ENCODE results near the gene VSTM2B.

DNA sequence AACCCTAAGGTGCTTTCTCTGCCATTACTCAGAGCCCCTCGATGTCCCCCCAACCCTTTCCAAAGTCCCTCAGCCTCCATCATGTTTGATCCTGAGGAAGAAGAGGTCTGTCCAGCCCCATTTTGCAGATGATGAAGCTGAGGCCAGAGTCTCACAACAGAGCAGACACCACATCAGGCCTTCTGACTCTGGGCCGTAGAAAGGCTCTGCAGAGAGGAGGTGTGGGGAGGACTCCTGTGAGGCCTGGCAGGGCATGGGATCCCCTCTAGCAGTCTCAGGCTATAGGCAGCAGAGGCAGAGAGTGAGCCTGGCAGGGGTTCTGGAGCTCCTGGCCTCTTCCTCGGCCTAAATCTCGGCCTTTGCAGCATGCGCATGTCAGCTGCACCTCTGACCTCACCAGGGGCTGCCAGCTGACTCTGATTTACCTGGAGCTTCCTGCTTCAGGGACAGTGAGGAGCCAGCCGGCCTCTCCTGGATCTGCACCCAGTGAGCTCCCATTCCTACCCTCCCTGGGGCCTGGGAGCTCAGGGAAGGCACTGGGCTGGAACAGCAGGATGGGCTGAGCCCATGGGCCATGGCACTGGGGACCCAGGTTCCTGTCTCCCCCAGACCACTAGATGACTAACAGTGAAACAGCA, 41.7 kb upstream of the VSTM2B start:
- TF ChIP-seq CREB5 (CRISPR knock-in tag; IDR thresholded peaks at IDR 0.05; ENCODE audit: low read depth) = no peak
- TF ChIP-seq TSHZ2 (CRISPR knock-in tag; IDR thresholded peaks at IDR 0.05) = no peak
- TF ChIP-seq TOX (CRISPR knock-in tag; IDR thresholded peaks at IDR 0.05; ENCODE audit: borderline replicate concordance) = no peak
- no peak for TF ChIP-seq ZFP30 (CRISPR knock-in tag; IDR thresholded peaks at IDR 0.05)
- TF ChIP-seq BACH2 (CRISPR knock-in tag; IDR thresholded peaks at IDR 0.05; ENCODE audit: borderline replicate concordance) = no peak
- TF ChIP-seq ZNF70 (CRISPR knock-in tag; IDR thresholded peaks at IDR 0.05) = no peak
- no peak for TF ChIP-seq PPARA (CRISPR knock-in tag; IDR thresholded peaks at IDR 0.05; ENCODE audit: borderline replicate concordance)
- TF ChIP-seq PATZ1 (CRISPR knock-in tag; IDR thresholded peaks at IDR 0.05; ENCODE audit: borderline replicate concordance) = no peak
- TF ChIP-seq CSDC2 (CRISPR knock-in tag; IDR thresholded peaks at IDR 0.05) = no peak
- TF ChIP-seq ZFP3 (CRISPR knock-in tag; IDR thresholded peaks at IDR 0.05) = no peak
- no peak for TF ChIP-seq ARNTL (CRISPR knock-in tag; IDR thresholded peaks at IDR 0.05; ENCODE audit: borderline replicate concordance, low read depth)
- TF ChIP-seq CSRNP3 (CRISPR knock-in tag; IDR thresholded peaks at IDR 0.05) = no peak
- no peak for TF ChIP-seq ZC3H10 (CRISPR knock-in tag; IDR thresholded peaks at IDR 0.05)
- no peak for TF ChIP-seq SNAI2 (CRISPR knock-in tag; IDR thresholded peaks at IDR 0.05)

Measured in SK-N-SH treated with all-trans-retinoic acid at 6 μM for 48 hours (cell line).